Astrocyte of the spinal cord (primary cell): ENCODE results near the gene SLC35G2.

Experiments
- DNase-seq: peaks from one replicate; pipeline ENCODE4 v3.0.0; 2011; ENCODE audit warnings: low read depth, low spot score
- H3K4me3 ChIP-seq: 2 replicates; pipeline ENCODE4 v1.5.1; 2011; ENCODE audit warnings: low read depth, mild to moderate bottlenecking, low read length, moderate library complexity
- in situ Hi-C: cut with HindIII; loops from 2 replicates; pipeline ENCODE4 v1.10.0; 2017; ENCODE audit warnings: low sequenced_read_pairs
- TF ChIP-seq, protein P1 (sequence below): IDR thresholded peaks from 2 replicates; pipeline ENCODE4 v1.5.1; 2012; ENCODE audit warnings: low read depth, mild to moderate bottlenecking, low read length, inconsistent platforms

SLC35G2 gene

DNA sequence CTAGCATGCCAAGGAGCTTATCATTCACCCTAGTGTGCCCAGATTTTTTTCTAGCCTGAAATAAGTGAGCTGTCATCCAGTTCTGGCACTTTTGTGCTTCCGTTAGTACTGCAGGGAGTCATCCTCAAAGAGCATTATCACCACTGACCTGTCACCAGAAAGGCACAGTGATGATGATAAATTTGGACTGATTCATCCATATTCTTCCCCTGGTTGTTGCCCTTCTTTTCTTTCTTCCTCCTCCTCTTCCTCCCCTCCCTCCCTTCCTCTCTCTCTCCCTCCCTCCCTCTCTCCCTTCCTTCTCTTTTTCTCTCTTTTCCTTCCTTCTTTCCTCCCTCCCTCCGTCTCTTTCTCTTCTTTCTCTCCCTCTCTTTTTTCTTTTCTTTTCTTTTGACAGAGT is 21.3 kb downstream of the SLC35G2 start:
- no peak for DNase-seq
- in situ Hi-C loops: no loop called here
- no peak overlapping the region for H3K4me3 ChIP-seq
- TF ChIP-seq, protein P1, sequence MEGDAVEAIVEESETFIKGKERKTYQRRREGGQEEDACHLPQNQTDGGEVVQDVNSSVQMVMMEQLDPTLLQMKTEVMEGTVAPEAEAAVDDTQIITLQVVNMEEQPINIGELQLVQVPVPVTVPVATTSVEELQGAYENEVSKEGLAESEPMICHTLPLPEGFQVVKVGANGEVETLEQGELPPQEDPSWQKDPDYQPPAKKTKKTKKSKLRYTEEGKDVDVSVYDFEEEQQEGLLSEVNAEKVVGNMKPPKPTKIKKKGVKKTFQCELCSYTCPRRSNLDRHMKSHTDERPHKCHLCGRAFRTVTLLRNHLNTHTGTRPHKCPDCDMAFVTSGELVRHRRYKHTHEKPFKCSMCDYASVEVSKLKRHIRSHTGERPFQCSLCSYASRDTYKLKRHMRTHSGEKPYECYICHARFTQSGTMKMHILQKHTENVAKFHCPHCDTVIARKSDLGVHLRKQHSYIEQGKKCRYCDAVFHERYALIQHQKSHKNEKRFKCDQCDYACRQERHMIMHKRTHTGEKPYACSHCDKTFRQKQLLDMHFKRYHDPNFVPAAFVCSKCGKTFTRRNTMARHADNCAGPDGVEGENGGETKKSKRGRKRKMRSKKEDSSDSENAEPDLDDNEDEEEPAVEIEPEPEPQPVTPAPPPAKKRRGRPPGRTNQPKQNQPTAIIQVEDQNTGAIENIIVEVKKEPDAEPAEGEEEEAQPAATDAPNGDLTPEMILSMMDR: no peak

DNA sequence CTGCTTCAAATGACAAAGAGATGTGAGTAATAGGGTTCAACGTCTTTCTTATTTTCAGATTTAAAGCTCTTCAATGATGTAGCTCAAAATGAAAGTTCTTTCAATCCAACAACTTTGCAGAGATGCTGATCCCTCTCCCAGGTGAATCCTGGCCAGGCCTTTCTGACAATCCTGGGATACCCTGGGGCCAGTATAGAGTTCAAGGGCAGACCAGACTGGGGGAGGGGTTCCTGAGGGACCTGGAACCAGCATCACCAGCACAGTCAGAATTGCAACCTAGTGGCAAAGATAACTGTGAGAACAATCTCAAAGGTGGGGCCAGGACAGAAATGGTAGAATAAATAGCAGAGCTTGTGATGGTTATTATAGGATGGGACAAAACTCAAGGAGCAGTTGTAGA is 23.4 kb downstream of the SLC35G2 start:
- in situ Hi-C loops: no loop called here
- no peak for DNase-seq
- TF ChIP-seq, protein P1: no peak
- H3K4me3 ChIP-seq: no peak overlapping the region

DNA sequence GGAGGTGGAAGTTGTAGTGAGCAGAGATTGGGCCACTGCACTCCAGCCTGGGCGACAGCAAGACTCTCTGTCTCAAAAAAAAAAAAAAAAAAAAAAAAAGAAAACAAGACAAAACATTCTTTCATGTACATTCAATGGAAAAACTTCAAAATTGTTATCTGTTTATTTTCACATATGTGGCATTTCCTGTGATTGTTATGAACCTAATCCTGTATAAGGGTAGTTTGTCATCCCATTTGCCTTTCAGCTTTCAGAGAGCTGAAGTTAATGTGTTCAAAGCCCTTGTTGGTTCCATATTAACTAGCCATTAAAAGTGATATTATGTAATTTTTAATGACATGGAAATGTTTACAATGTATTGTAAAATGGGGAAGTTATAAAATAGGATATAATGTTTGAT is 25.8 kb downstream of the SLC35G2 start:
- in situ Hi-C loops: no loop called here
- TF ChIP-seq, protein P1: no peak
- no peak for DNase-seq
- no peak overlapping the region for H3K4me3 ChIP-seq

- in situ Hi-C loops: no loop called here
- TF ChIP-seq, protein P1: no peak
- no peak overlapping the region for H3K4me3 ChIP-seq
- no peak for DNase-seq
Observed at GRCh38 chr3:136852180-136852579, 33.3 kb downstream of the SLC35G2 start.

DNA sequence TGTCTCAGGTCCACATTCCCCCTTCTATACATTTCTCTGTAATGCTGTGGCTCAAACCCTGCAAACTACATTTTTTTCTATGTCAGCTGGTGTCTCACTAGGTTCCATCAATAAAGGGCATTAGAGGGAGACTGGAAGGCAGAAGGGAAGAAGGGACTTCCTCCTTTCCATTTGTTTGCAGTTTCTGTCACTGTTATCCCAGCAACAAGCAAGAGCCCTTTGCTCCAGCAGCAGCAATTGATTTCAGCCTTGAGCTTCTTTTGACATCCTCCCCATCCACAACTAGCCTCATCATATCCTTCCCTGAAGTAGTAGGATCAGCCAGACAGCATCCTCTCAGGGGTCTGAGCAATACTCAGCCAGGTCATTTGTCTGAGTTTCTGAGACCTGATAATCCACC is 37.7 kb downstream of the SLC35G2 start:
- in situ Hi-C loops: no loop called here
- no peak for DNase-seq
- TF ChIP-seq, protein P1: no peak
- no peak overlapping the region for H3K4me3 ChIP-seq

GRCh38 chr3:136858381-136858780 is 39.5 kb downstream of the SLC35G2 start:
- in situ Hi-C loops: no loop called here
- TF ChIP-seq, protein P1: no peak
- no peak for DNase-seq

DNA sequence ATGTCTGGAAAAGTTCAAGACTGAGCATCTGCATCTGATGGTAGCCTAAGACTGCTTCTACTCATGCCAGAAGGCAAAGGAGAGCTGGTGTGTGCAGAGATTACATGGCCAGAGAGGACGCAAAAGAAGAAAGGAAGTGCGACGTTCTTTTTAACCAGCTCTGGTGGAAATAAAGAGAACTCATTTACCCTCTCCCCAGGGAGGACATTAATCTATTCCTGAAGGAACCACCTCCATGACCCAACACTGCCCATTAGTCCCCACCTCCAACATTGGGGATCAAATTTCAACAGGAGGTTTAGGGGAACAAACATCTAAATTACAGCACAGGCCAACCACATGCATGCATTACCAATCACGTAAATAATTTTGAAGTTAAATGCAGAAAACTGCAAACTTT is 41.6 kb downstream of the SLC35G2 start:
- DNase-seq: peak; percentile 52
- in situ Hi-C loops: no loop called here
- H3K4me3 ChIP-seq: peak overlapping the region; percentile 82
- TF ChIP-seq, protein P1: no peak

More at GRCh38 chr3:136858381-136858780, 39.5 kb downstream of the SLC35G2 start:
- no peak overlapping the region for H3K4me3 ChIP-seq
